Measurements from ENCODE around the gene CFAP97D2.

The CFAP97D2 gene

GRCh38 chr13:114226088-114226487 is 47.0 kb downstream of the CFAP97D2 start:
- Histone ChIP-seq H3K27ac (ENCODE audit: low read depth, low read length, severe bottlenecking) (no peak overlapping the region), H3K4me1 (ENCODE audit: control insufficient read depth, insufficient read depth, low read length, poor library complexity, severe bottlenecking) (peaks cover 14% of the 10 kb centered on the region), H3K4me3 (ENCODE audit: extremely low read depth, insufficient read depth, low read length, poor library complexity, severe bottlenecking) (no peak overlapping the region), H3K9me3 (ENCODE audit: control insufficient read depth, low read length) (no peaks in the 10 kb centered on the region), H3K36me3 (ENCODE audit: control insufficient read depth, insufficient read depth, low read length) (no peaks in the 10 kb centered on the region)
- 91 to 95% methylated on average over 7 to 9 of the region's 11 CpGs for WGBS, 2 experiments (ENCODE audit: insufficient coverage in 2 of 2)

GRCh38 chr13:114226699-114227323 is 47.8 kb downstream of the CFAP97D2 start:
- H3K4me1 ChIP-seq (ENCODE audit: control insufficient read depth, insufficient read depth, low read length, poor library complexity, severe bottlenecking), result peaks cover 14% of the 10 kb centered on the region
- no peaks in the 10 kb centered on the region for H3K9me3 ChIP-seq (ENCODE audit: control insufficient read depth, low read length)
- WGBS, 2 experiments (ENCODE audit: insufficient coverage in 2 of 2), result 14 to 21% methylated on average over 9 to 10 of the region's 19 CpGs
- no peak overlapping the region for H3K27ac ChIP-seq (ENCODE audit: low read depth, low read length, severe bottlenecking)
- no peaks in the 10 kb centered on the region for H3K36me3 ChIP-seq (ENCODE audit: control insufficient read depth, insufficient read depth, low read length)
- H3K4me3 ChIP-seq (ENCODE audit: extremely low read depth, insufficient read depth, low read length, poor library complexity, severe bottlenecking), result no peak overlapping the region

- Histone ChIP-seq H3K9me3 (ENCODE audit: control insufficient read depth, low read length) (no peaks in the 10 kb centered on the region), H3K4me3 (ENCODE audit: extremely low read depth, insufficient read depth, low read length, poor library complexity, severe bottlenecking) (no peak overlapping the region), H3K36me3 (ENCODE audit: control insufficient read depth, insufficient read depth, low read length) (no peaks in the 10 kb centered on the region), H3K4me1 (ENCODE audit: control insufficient read depth, insufficient read depth, low read length, poor library complexity, severe bottlenecking) (peaks cover 14% of the 10 kb centered on the region), H3K27ac (ENCODE audit: low read depth, low read length, severe bottlenecking) (no peak overlapping the region)
- 80 to 100% methylated on average over 1 to 2 of the region's 2 CpGs for WGBS, 2 experiments (ENCODE audit: insufficient coverage in 2 of 2)
These were observed 48.5 kb downstream of the CFAP97D2 start for GRCh38 chr13:114227528-114227927.

- no peaks in the 10 kb centered on the region for H3K9me3 ChIP-seq (ENCODE audit: control insufficient read depth, low read length)
- H3K27ac ChIP-seq (ENCODE audit: low read depth, low read length, severe bottlenecking), result no peak overlapping the region
- H3K4me3 ChIP-seq (ENCODE audit: extremely low read depth, insufficient read depth, low read length, poor library complexity, severe bottlenecking), result no peak overlapping the region
- 89% methylated on average over 8 of the region's 9 CpGs; no CpG with 5 or more reads in 1 of the 2 experiments for WGBS, 2 experiments (ENCODE audit: insufficient coverage in 2 of 2)
- H3K4me1 ChIP-seq (ENCODE audit: control insufficient read depth, insufficient read depth, low read length, poor library complexity, severe bottlenecking), result peaks cover 14% of the 10 kb centered on the region
- no peaks in the 10 kb centered on the region for H3K36me3 ChIP-seq (ENCODE audit: control insufficient read depth, insufficient read depth, low read length)
These were observed 49.1 kb downstream of the CFAP97D2 start for GRCh38 chr13:114228176-114228575.

- WGBS, 2 experiments (ENCODE audit: insufficient coverage in 2 of 2), result 50 to 60% methylated on average over 2 to 3 of the region's 4 CpGs
- no peak overlapping the region for H3K4me3 ChIP-seq (ENCODE audit: extremely low read depth, insufficient read depth, low read length, poor library complexity, severe bottlenecking)
- H3K4me1 ChIP-seq (ENCODE audit: control insufficient read depth, insufficient read depth, low read length, poor library complexity, severe bottlenecking), result peaks cover 14% of the 10 kb centered on the region
- peaks cover 3% of the 10 kb centered on the region for H3K9me3 ChIP-seq (ENCODE audit: control insufficient read depth, low read length)
- H3K27ac ChIP-seq (ENCODE audit: low read depth, low read length, severe bottlenecking), result no peak overlapping the region
- no peaks in the 10 kb centered on the region for H3K36me3 ChIP-seq (ENCODE audit: control insufficient read depth, insufficient read depth, low read length)
These were observed 50.4 kb downstream of the CFAP97D2 start for GRCh38 chr13:114229506-114229905.

- Histone ChIP-seq H3K27ac (ENCODE audit: low read depth, low read length, severe bottlenecking) (no peak overlapping the region), H3K4me1 (ENCODE audit: control insufficient read depth, insufficient read depth, low read length, poor library complexity, severe bottlenecking) (peaks cover 14% of the 10 kb centered on the region), H3K4me3 (ENCODE audit: extremely low read depth, insufficient read depth, low read length, poor library complexity, severe bottlenecking) (no peak overlapping the region), H3K36me3 (ENCODE audit: control insufficient read depth, insufficient read depth, low read length) (no peaks in the 10 kb centered on the region), H3K9me3 (ENCODE audit: control insufficient read depth, low read length) (peaks cover 3% of the 10 kb centered on the region)
- 51 to 53% methylated on average over 4 to 5 of the region's 7 CpGs for WGBS, 2 experiments (ENCODE audit: insufficient coverage in 2 of 2)
These were observed 51.1 kb downstream of the CFAP97D2 start for GRCh38 chr13:114230117-114230516.

GRCh38 chr13:114230575-114230974 is 51.5 kb downstream of the CFAP97D2 start:
- Histone ChIP-seq H3K4me3 (ENCODE audit: extremely low read depth, insufficient read depth, low read length, poor library complexity, severe bottlenecking) (no peak overlapping the region), H3K36me3 (ENCODE audit: control insufficient read depth, insufficient read depth, low read length) (no peaks in the 10 kb centered on the region), H3K4me1 (ENCODE audit: control insufficient read depth, insufficient read depth, low read length, poor library complexity, severe bottlenecking) (peaks cover 14% of the 10 kb centered on the region), H3K27ac (ENCODE audit: low read depth, low read length, severe bottlenecking) (no peak overlapping the region), H3K9me3 (ENCODE audit: control insufficient read depth, low read length) (peaks cover 3% of the 10 kb centered on the region)
- 40% methylated on average over 1 of the region's 3 CpGs; no CpG with 5 or more reads in 1 of the 2 experiments for WGBS, 2 experiments (ENCODE audit: insufficient coverage in 2 of 2)

- peaks cover 14% of the 10 kb centered on the region for H3K4me1 ChIP-seq (ENCODE audit: control insufficient read depth, insufficient read depth, low read length, poor library complexity, severe bottlenecking)
These were observed 52.8 kb downstream of the CFAP97D2 start for GRCh38 chr13:114231886-114232285.

GRCh38 chr13:114234266-114234644 is 55.2 kb downstream of the CFAP97D2 start:
- peaks cover 10% of the 10 kb centered on the region for H3K4me1 ChIP-seq (ENCODE audit: control insufficient read depth, insufficient read depth, low read length, poor library complexity, severe bottlenecking)
- H3K9me3 ChIP-seq (ENCODE audit: control insufficient read depth, low read length), result peaks cover 3% of the 10 kb centered on the region
- H3K36me3 ChIP-seq (ENCODE audit: control insufficient read depth, insufficient read depth, low read length), result peaks cover 26% of the 10 kb centered on the region
- H3K4me3 ChIP-seq (ENCODE audit: extremely low read depth, insufficient read depth, low read length, poor library complexity, severe bottlenecking), result peak overlapping the region; percentile 90
- H3K27ac ChIP-seq (ENCODE audit: low read depth, low read length, severe bottlenecking), result no peak overlapping the region
- WGBS, 2 experiments (ENCODE audit: insufficient coverage in 2 of 2), result 40 to 100% methylated on average over 1 of the region's 4 CpGs

More at GRCh38 chr13:114231886-114232285, 52.8 kb downstream of the CFAP97D2 start:
- Histone ChIP-seq H3K9me3 (ENCODE audit: control insufficient read depth, low read length) (peaks cover 3% of the 10 kb centered on the region), H3K36me3 (ENCODE audit: control insufficient read depth, insufficient read depth, low read length) (peaks cover 5% of the 10 kb centered on the region), H3K27ac (ENCODE audit: low read depth, low read length, severe bottlenecking) (no peak overlapping the region), H3K4me3 (ENCODE audit: extremely low read depth, insufficient read depth, low read length, poor library complexity, severe bottlenecking) (no peak overlapping the region)
- 83 to 84% methylated on average over 5 to 6 of the region's 8 CpGs for WGBS, 2 experiments (ENCODE audit: insufficient coverage in 2 of 2)

GRCh38 chr13:114234645-114235421 is 55.8 kb downstream of the CFAP97D2 start, which contains the start of gene CDC16:
CDC16 (plus strand) TSS chr13:114234897; CDS start chr13:114235085, 188 bp downstream.
- Histone ChIP-seq H3K4me1 (ENCODE audit: control insufficient read depth, insufficient read depth, low read length, poor library complexity, severe bottlenecking) (peaks cover 4% of the 10 kb centered on the region), H3K9me3 (ENCODE audit: control insufficient read depth, low read length) (peaks cover 3% of the 10 kb centered on the region), H3K27ac (ENCODE audit: low read depth, low read length, severe bottlenecking) (peak within 1 kb of the TSS; percentile 45), H3K4me3 (ENCODE audit: extremely low read depth, insufficient read depth, low read length, poor library complexity, severe bottlenecking) (peak within 1 kb of the TSS; percentile 90), H3K36me3 (ENCODE audit: control insufficient read depth, insufficient read depth, low read length) (peaks cover 32% of the 10 kb centered on the region)
- WGBS, 2 experiments (ENCODE audit: insufficient coverage in 2 of 2), result 2 to 3% methylated on average over 41 to 60 of the region's 76 CpGs

- Histone ChIP-seq H3K4me3 (ENCODE audit: extremely low read depth, insufficient read depth, low read length, poor library complexity, severe bottlenecking) (peak overlapping the region; percentile 90), H3K4me1 (ENCODE audit: control insufficient read depth, insufficient read depth, low read length, poor library complexity, severe bottlenecking) (no peaks in the 10 kb centered on the region), H3K9me3 (ENCODE audit: control insufficient read depth, low read length) (peaks cover 3% of the 10 kb centered on the region), H3K36me3 (ENCODE audit: control insufficient read depth, insufficient read depth, low read length) (peaks cover 40% of the 10 kb centered on the region), H3K27ac (ENCODE audit: low read depth, low read length, severe bottlenecking) (no peak overlapping the region)
- 23 to 31% methylated on average over 9 of the region's 10 CpGs for WGBS, 2 experiments (ENCODE audit: insufficient coverage in 2 of 2)
These were observed 56.6 kb downstream of the CFAP97D2 start for GRCh38 chr13:114235697-114236096.
